ENCODE results near the gene RIC1. TPM values are rescaled to one million over a fixed set of nuclear protein-coding genes. Genes with fewer than 3 reads are reported as not detected.

Gene RIC1
- total RNA-seq, 2 donors from 2014 or later, result 12.2 to 18.1 TPM

GRCh38 chr9:5805478-5805877, 176.6 kb downstream of the RIC1 start:
- DNase-seq (ENCODE audit: low spot score), result no peak
- no peak for TF ChIP-seq CTCF (IDR thresholded peaks at IDR 0.05)
- Histone ChIP-seq H3K4me1 (no peaks in the 10 kb centered on the region), H3K27me3 (no peaks in the 10 kb centered on the region), H3K9me3 (no peaks in the 10 kb centered on the region), H3K4me3 (no peak overlapping the region), H3K36me3 (peaks cover 12% of the 10 kb centered on the region), H3K27ac (no peak overlapping the region)

DNA sequence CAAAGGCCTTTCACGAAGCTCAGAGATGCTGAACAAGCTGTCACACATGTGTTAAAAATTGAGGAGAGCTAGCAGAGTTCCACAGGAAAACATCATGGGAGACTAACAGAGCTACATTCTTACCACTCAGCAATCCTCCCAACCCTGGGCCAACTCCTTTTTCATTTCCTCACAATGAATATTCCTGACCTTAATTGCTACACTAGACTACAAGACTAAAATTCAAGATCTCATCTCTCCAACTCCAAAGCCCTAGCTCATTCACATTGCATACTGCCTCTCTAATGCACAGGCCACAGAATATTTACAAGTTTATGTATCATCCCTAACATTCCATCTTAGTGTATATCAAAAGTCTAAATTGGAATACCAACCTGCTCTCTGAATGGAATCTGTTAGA, 182.8 kb downstream of the RIC1 start:
- no peaks in the 10 kb centered on the region for H3K27me3 ChIP-seq
- no peak for TF ChIP-seq CTCF (IDR thresholded peaks at IDR 0.05)
- no peak for DNase-seq (ENCODE audit: low spot score)
- H3K36me3 ChIP-seq, result peaks cover 12% of the 10 kb centered on the region
- no peak overlapping the region for H3K4me3 ChIP-seq
- H3K27ac ChIP-seq, result no peak overlapping the region
- H3K4me1 ChIP-seq, result no peaks in the 10 kb centered on the region
- no peaks in the 10 kb centered on the region for H3K9me3 ChIP-seq

- H3K27me3 ChIP-seq, result no peaks in the 10 kb centered on the region
- H3K4me1 ChIP-seq, result no peaks in the 10 kb centered on the region
- no peak for TF ChIP-seq CTCF (IDR thresholded peaks at IDR 0.05)
- no peak for DNase-seq (ENCODE audit: low spot score)
- no peak overlapping the region for H3K4me3 ChIP-seq
- H3K36me3 ChIP-seq, result peaks cover 16% of the 10 kb centered on the region
- no peaks in the 10 kb centered on the region for H3K9me3 ChIP-seq
- H3K27ac ChIP-seq, result no peak overlapping the region
Observed at GRCh38 chr9:5813824-5814223, 184.9 kb downstream of the RIC1 start.

- no peak overlapping the region for H3K4me3 ChIP-seq
- no peaks in the 10 kb centered on the region for H3K27me3 ChIP-seq
- TF ChIP-seq CTCF (IDR thresholded peaks at IDR 0.05), result no peak
- no peak overlapping the region for H3K27ac ChIP-seq
- peaks cover 4% of the 10 kb centered on the region for H3K36me3 ChIP-seq
- no peaks in the 10 kb centered on the region for H3K4me1 ChIP-seq
- no peaks in the 10 kb centered on the region for H3K9me3 ChIP-seq
- DNase-seq (ENCODE audit: low spot score), result no peak
Observed at GRCh38 chr9:5815461-5815860, 186.6 kb downstream of the RIC1 start.

DNA sequence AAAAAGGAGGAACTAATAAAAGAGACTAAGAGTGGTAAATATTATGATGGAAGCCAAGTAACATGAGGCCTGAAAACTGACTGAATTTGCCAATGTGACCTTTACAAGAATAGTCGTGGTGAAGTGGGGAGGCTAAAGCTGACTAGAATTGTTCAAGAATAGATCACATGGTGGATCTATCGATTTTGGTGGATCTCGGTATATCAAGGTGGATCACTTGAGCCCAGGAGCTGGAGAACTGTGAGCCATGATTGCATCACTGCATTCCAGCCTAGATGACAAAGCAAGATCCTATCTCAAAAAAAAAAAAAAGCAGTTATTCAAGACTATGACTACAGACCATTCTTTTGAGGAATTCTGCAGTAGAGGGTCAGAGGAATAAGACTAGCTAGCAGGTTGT, 189.0 kb downstream of the RIC1 start:
- H3K4me3 ChIP-seq, result no peak overlapping the region
- H3K4me1 ChIP-seq, result no peaks in the 10 kb centered on the region
- no peak overlapping the region for H3K27ac ChIP-seq
- DNase-seq (ENCODE audit: low spot score), result no peak
- H3K9me3 ChIP-seq, result no peaks in the 10 kb centered on the region
- no peak for TF ChIP-seq CTCF (IDR thresholded peaks at IDR 0.05)
- H3K36me3 ChIP-seq, result peaks cover 16% of the 10 kb centered on the region
- H3K27me3 ChIP-seq, result no peaks in the 10 kb centered on the region

- no peak for DNase-seq (ENCODE audit: low spot score)
- H3K36me3 ChIP-seq, result peaks cover 24% of the 10 kb centered on the region
- no peak overlapping the region for H3K27ac ChIP-seq
- no peak for TF ChIP-seq CTCF (IDR thresholded peaks at IDR 0.05)
- no peaks in the 10 kb centered on the region for H3K4me1 ChIP-seq
- H3K9me3 ChIP-seq, result no peaks in the 10 kb centered on the region
- H3K4me3 ChIP-seq, result no peak overlapping the region
- H3K27me3 ChIP-seq, result no peaks in the 10 kb centered on the region
Observed at GRCh38 chr9:5818424-5819142, 189.7 kb downstream of the RIC1 start.

Data from right atrium auricular region (tissue), 2 donors.